ENCODE data around the gene CWH43. TPM values are rescaled to one million over a fixed set of nuclear protein-coding genes. Genes with fewer than 3 reads are reported as not detected.
A peak's percentile ranks its signal among the peaks of the same experiment; 100 is the strongest.

The CWH43 gene
- total RNA-seq (not detected), polyA plus RNA-seq (not detected)
- long read RNA-seq, donor 1 = 0 reads
- long read RNA-seq, donor 2 = 0 reads

GRCh38 chr4:48985976-48986653, at the start of gene CWH43:
TSS of gene CWH43 (plus strand) at chr4:48986275. CDS start at chr4:48986430, 155 bp downstream.
- peaks cover 0 to 7% (median 0%) of the 10 kb centered on the region in 8 donors for H3K9me3 ChIP-seq
- peaks cover 0 to 9% (median 1%) of the 10 kb centered on the region in 6 donors for H3K4me1 ChIP-seq
- intact Hi-C loops (cut with DNase I; ENCODE audit: low total_unique reads) = no loop called here
- no peak for DNase-seq
- H3K27me3 ChIP-seq (replicated peaks in 1 of 7) = peaks cover 0 to 61% (median 30%) of the 10 kb centered on the region in 7 donors
- H3K4me3 ChIP-seq = peak within 1 kb of the TSS in 1 of 8 donors; percentile 6
- TF ChIP-seq CTCF (IDR thresholded peaks at IDR 0.05 in 8 of 11, conservative IDR thresholded peaks at IDR 0.05 in 3 of 11) (no peak), POLR2AphosphoS5 (IDR thresholded peaks at IDR 0.05) (no peak), POLR2A (IDR thresholded peaks at IDR 0.05) (no peak)
- WGBS, 5 donors = 6 to 20% (median 7%) methylated on average over 17 to 63 of the region's 63 CpGs
- H3K36me3 ChIP-seq = no peaks in the 10 kb centered on the region
- H3K27ac ChIP-seq = no peak within 1 kb of the TSS

- H3K27ac ChIP-seq = no peak overlapping the region
- H3K27me3 ChIP-seq (replicated peaks in 1 of 7) = no peaks in the 10 kb centered on the region
- TF ChIP-seq CTCF (IDR thresholded peaks at IDR 0.05 in 8 of 11, conservative IDR thresholded peaks at IDR 0.05 in 3 of 11) (no peak), POLR2A (IDR thresholded peaks at IDR 0.05) (no peak), POLR2AphosphoS5 (IDR thresholded peaks at IDR 0.05) (no peak)
- no peaks in the 10 kb centered on the region for H3K4me1 ChIP-seq
- H3K4me3 ChIP-seq = no peak overlapping the region
- DNase-seq = no peak
- H3K36me3 ChIP-seq = no peaks in the 10 kb centered on the region
- peaks cover 0 to 11% (median 8%) of the 10 kb centered on the region in 8 donors for H3K9me3 ChIP-seq
- intact Hi-C loops (cut with DNase I; ENCODE audit: low total_unique reads) = no loop called here
- 80 to 89% (median 88%) methylated on average over 2 of the region's 2 CpGs for WGBS, 5 donors
Measured at GRCh38 chr4:48937033-48937432, 49.0 kb upstream of the CWH43 start.

GRCh38 chr4:48938831-48939230, 47.2 kb upstream of the CWH43 start:
- Histone ChIP-seq H3K9me3 (peaks cover 0 to 11% (median 8%) of the 10 kb centered on the region in 8 donors), H3K27ac (no peak overlapping the region), H3K36me3 (no peaks in the 10 kb centered on the region), H3K4me1 (no peaks in the 10 kb centered on the region), H3K4me3 (no peak overlapping the region), H3K27me3 (replicated peaks in 1 of 7) (no peaks in the 10 kb centered on the region)
- 78 to 83% (median 80%) methylated on average over 3 of the region's 3 CpGs for WGBS, 5 donors
- no peak for TF ChIP-seq POLR2A (IDR thresholded peaks at IDR 0.05)
- no peak for TF ChIP-seq CTCF (IDR thresholded peaks at IDR 0.05 in 8 of 11, conservative IDR thresholded peaks at IDR 0.05 in 3 of 11)
- TF ChIP-seq POLR2AphosphoS5 (IDR thresholded peaks at IDR 0.05) = no peak
- no peak for DNase-seq
- intact Hi-C loops (cut with DNase I; ENCODE audit: low total_unique reads) = no loop called here

GRCh38 chr4:48939785-48940184, 46.3 kb upstream of the CWH43 start:
- no peaks in the 10 kb centered on the region for H3K4me1 ChIP-seq
- no peak overlapping the region for H3K27ac ChIP-seq
- H3K36me3 ChIP-seq = no peaks in the 10 kb centered on the region
- intact Hi-C loops (cut with DNase I; ENCODE audit: low total_unique reads) = no loop called here
- no peak for DNase-seq
- TF ChIP-seq POLR2AphosphoS5 (IDR thresholded peaks at IDR 0.05) (no peak), CTCF (IDR thresholded peaks at IDR 0.05 in 8 of 11, conservative IDR thresholded peaks at IDR 0.05 in 3 of 11) (no peak), POLR2A (IDR thresholded peaks at IDR 0.05) (no peak)
- no peak overlapping the region for H3K4me3 ChIP-seq
- no peaks in the 10 kb centered on the region for H3K27me3 ChIP-seq (replicated peaks in 1 of 7)
- H3K9me3 ChIP-seq = peaks cover 0 to 11% (median 8%) of the 10 kb centered on the region in 8 donors

Data from spleen (tissue), 13 donors.